H9 (cell line): Measurements from ENCODE around the gene CDK14. TPM values are rescaled to one million over a fixed set of nuclear protein-coding genes. Genes with fewer than 3 reads are reported as not detected.

Source experiments
- DNase-seq: peaks from one replicate; pipeline ENCODE4 v3.0.0-alpha.2; 2017
- H2AFZ ChIP-seq: one replicate; pipeline ENCODE4 v1.6.1; 2013; ENCODE audit warnings: mild to moderate bottlenecking, low read length, control low read depth, moderate library complexity
- H2AK5ac ChIP-seq: 2 replicates; pipeline ENCODE4 v1.6.1; 2013; ENCODE audit warnings: low read length, control low read depth, mixed read lengths; ENCODE audit not compliant: insufficient read length
- H2BK120ac ChIP-seq: one replicate; pipeline ENCODE4 v1.6.1; 2013; ENCODE audit warnings: low read depth, mild to moderate bottlenecking, low read length, control low read depth, inconsistent platforms; ENCODE audit not compliant: poor library complexity, severe bottlenecking
- H2BK12ac ChIP-seq: 2 replicates; pipeline ENCODE4 v1.6.1; 2013; ENCODE audit warnings: low read length, control low read depth, mixed read lengths, low read depth; ENCODE audit not compliant: insufficient read length
- H2BK15ac ChIP-seq: 2 replicates; pipeline ENCODE4 v1.6.1; 2013; ENCODE audit warnings: low read depth, low read length, control low read depth
- H2BK20ac ChIP-seq: one replicate; pipeline ENCODE4 v1.6.1; 2013; ENCODE audit warnings: low read depth, mild to moderate bottlenecking, low read length, control low read depth, inconsistent platforms; ENCODE audit not compliant: poor library complexity, severe bottlenecking
- H2BK5ac ChIP-seq: 2 replicates; pipeline ENCODE4 v1.6.1; 2013; ENCODE audit warnings: low read length, control low read depth, mixed read lengths; ENCODE audit not compliant: insufficient read length
- H3K14ac ChIP-seq: 2 replicates; pipeline ENCODE4 v1.6.1; 2013; ENCODE audit warnings: low read length, control low read depth; ENCODE audit not compliant: insufficient read depth
- H3K18ac ChIP-seq: 2 replicates; pipeline ENCODE4 v1.6.1; 2013; ENCODE audit warnings: low read depth, mild to moderate bottlenecking, mixed read lengths, low read length, control low read depth; ENCODE audit not compliant: insufficient read length
- H3K23ac ChIP-seq: 2 replicates; pipeline ENCODE4 v1.6.1; 2013; ENCODE audit warnings: low read length, control low read depth, mixed read lengths, low read depth; ENCODE audit not compliant: insufficient read length
- H3K23me2 ChIP-seq: 2 replicates; pipeline ENCODE4 v1.6.1; 2013; ENCODE audit warnings: low read depth, mild to moderate bottlenecking, mixed read lengths, low read length, control low read depth; ENCODE audit not compliant: insufficient read length, poor library complexity, severe bottlenecking
- H3K27ac ChIP-seq: 2 replicates; pipeline ENCODE4 v1.5.1; 2013; ENCODE audit warnings: low read length, control low read depth, mixed read lengths, low read depth; ENCODE audit not compliant: insufficient read length
- H3K27me3 ChIP-seq: 2 replicates; pipeline ENCODE4 v1.6.1; 2013; ENCODE audit warnings: low read length, control low read depth, inconsistent platforms; ENCODE audit not compliant: insufficient read depth
- H3K4ac ChIP-seq: 2 replicates; pipeline ENCODE4 v1.6.1; 2013; ENCODE audit warnings: low read depth, mild to moderate bottlenecking, control low read depth, inconsistent platforms, low read length, moderate library complexity
- H3K4me1 ChIP-seq: 2 replicates; pipeline ENCODE4 v1.6.1; 2013; ENCODE audit warnings: low read length, control low read depth, inconsistent platforms; ENCODE audit not compliant: insufficient read depth
- H3K4me2 ChIP-seq: 2 replicates; pipeline ENCODE4 v1.6.1; 2013; ENCODE audit warnings: low read length, control low read depth, mixed read lengths; ENCODE audit not compliant: insufficient read length, insufficient read depth
- H3K56ac ChIP-seq: 2 replicates; pipeline ENCODE4 v1.6.1; 2013; ENCODE audit warnings: low read depth, mild to moderate bottlenecking, mixed read lengths, low read length, control low read depth; ENCODE audit not compliant: insufficient read length
- H3K79me1 ChIP-seq: 2 replicates; pipeline ENCODE4 v1.6.1; 2013; ENCODE audit warnings: low read depth, mild to moderate bottlenecking, moderate library complexity, low read length, control low read depth, inconsistent platforms; ENCODE audit not compliant: insufficient read depth, poor library complexity, severe bottlenecking
- H3K79me2 ChIP-seq: 2 replicates; pipeline ENCODE4 v1.6.1; 2013; ENCODE audit warnings: low read length, control low read depth, inconsistent platforms; ENCODE audit not compliant: insufficient read depth
- H3K9ac ChIP-seq: 2 replicates; pipeline ENCODE4 v1.6.1; 2013; ENCODE audit warnings: low read length, control low read depth, mixed read lengths; ENCODE audit not compliant: insufficient read length; ENCODE audit errors: extremely low read depth
- H3K9me3 ChIP-seq: one replicate; pipeline ENCODE4 v1.6.1; 2013; ENCODE audit warnings: low read depth, low read length, inconsistent platforms; ENCODE audit not compliant: control insufficient read depth
- H3T11ph ChIP-seq: one replicate; pipeline ENCODE4 v1.6.1; 2013; ENCODE audit warnings: mild to moderate bottlenecking, low read length, control low read depth, inconsistent platforms
- H4K20me1 ChIP-seq: one replicate; pipeline ENCODE4 v1.6.1; 2013; ENCODE audit not compliant: control insufficient read depth, insufficient read length, insufficient read depth
- H4K5ac ChIP-seq: 2 replicates; pipeline ENCODE4 v1.6.1; 2013; ENCODE audit warnings: low read depth, mild to moderate bottlenecking, mixed read lengths, low read length, control low read depth; ENCODE audit not compliant: insufficient read length
- H4K8ac ChIP-seq: replicated peaks from 2 replicates; pipeline ENCODE4 v1.6.1; 2013; ENCODE audit warnings: low read length, control low read depth, mixed read lengths, low read depth; ENCODE audit not compliant: insufficient read length
- H4K91ac ChIP-seq: 2 replicates; pipeline ENCODE4 v1.6.1; 2013; ENCODE audit warnings: low read depth, mild to moderate bottlenecking, moderate library complexity, mixed read lengths, low read length, control low read depth; ENCODE audit not compliant: insufficient read length
- H3K27ac Mint-ChIP-seq, 3 experiments: 2 replicates in 2 of 3; 3 replicates in 1 of 3; pipeline ENCODE4 v1.8.0; 2020 to 2021; ENCODE audit warnings: mixed read lengths in 3 of 3, mild to moderate bottlenecking in 1 of 3, moderate library complexity in 1 of 3
- H3K27me3 Mint-ChIP-seq: 2 replicates; pipeline ENCODE4 v1.8.0; 2021; ENCODE audit warnings: low read depth, mild to moderate bottlenecking, moderate library complexity, mixed read lengths
- H3K36me3 Mint-ChIP-seq, 3 experiments: 2 replicates in 2 of 3; 3 replicates in 1 of 3; pipeline ENCODE4 v1.8.0; 2020 to 2021; ENCODE audit warnings: low read depth in 3 of 3, mixed read lengths in 3 of 3; ENCODE audit not compliant: insufficient read depth in 1 of 3
- H3K4me1 Mint-ChIP-seq, 2 experiments: 2 replicates each; pipeline ENCODE4 v1.8.0; 2020; ENCODE audit warnings: mixed read lengths in 2 of 2
- H3K4me3 Mint-ChIP-seq, 2 experiments: 2 replicates in 1 of 2; 3 replicates in 1 of 2; pipeline ENCODE4 v1.8.0; 2020 to 2021; ENCODE audit warnings: mild to moderate bottlenecking in 2 of 2, mixed read lengths in 2 of 2, moderate library complexity in 1 of 2
- H3K9me3 Mint-ChIP-seq, 2 experiments: 2 replicates in 1 of 2; 3 replicates in 1 of 2; pipeline ENCODE4 v1.8.0; 2020; ENCODE audit warnings: mild to moderate bottlenecking in 2 of 2, mixed read lengths in 2 of 2, moderate library complexity in 1 of 2
- WGBS: extraction: QIAGEN DNeasy Blood & Tissue Kit; methylation state at CpG from one replicate; pipeline ENCODE4 v1.1.7; 2013; ENCODE audit warnings: missing lambda C conversion rate, low lambda C conversion rate, mixed read lengths; ENCODE audit not compliant: insufficient read length; ENCODE audit errors: extremely low coverage; 5-methylcytosine and 5-hydroxymethylcytosine counted together
- total RNA-seq: library from RNA; stranded (reverse); gene quantifications from 2 replicates; pipeline ENCODE4 v1.2.1, GENCODE V29; 2021
- TF ChIP-seq, protein P1 (sequence below): fragments of 200-600 bp; sonication (generic); conservative IDR thresholded peaks from 3 replicates; pipeline ENCODE4 v1.8.0; 2021; ENCODE audit warnings: antibody characterized with exemption, mild to moderate bottlenecking

The CDK14 gene
- total RNA-seq, 1 experiment from 2014 or later, result 23.9 TPM

- peaks cover 5 to 6% of the 10 kb centered on the region in 2 experiments; a peak in 4 of 5 replicates for H3K9me3 Mint-ChIP-seq
- H3K36me3 Mint-ChIP-seq, result peaks cover 5 to 14% (median 10%) of the 10 kb centered on the region in 3 experiments
- Histone ChIP-seq H3K23ac (no peak overlapping the region), H3K79me1 (no peaks in the 10 kb centered on the region), H3T11ph (no peak overlapping the region), H3K4me1 (peaks cover 14% of the 10 kb centered on the region; the same call in 1 of the 2 replicates), H3K18ac (no peak overlapping the region), H2BK5ac (no peak overlapping the region), H3K56ac (no peak overlapping the region), H3K4ac (no peak overlapping the region), H3K9me3 (no peaks in the 10 kb centered on the region), H3K79me2 (no peaks in the 10 kb centered on the region), H2BK120ac (no peak overlapping the region), H2AFZ (no peak overlapping the region), H3K23me2 (no peaks in the 10 kb centered on the region), H3K14ac (no peak overlapping the region), H3K27me3 (no peaks in the 10 kb centered on the region), H2BK15ac (no peak overlapping the region), H3K9ac (no peak overlapping the region), H4K8ac (no peak overlapping the region), H3K4me2 (no peak overlapping the region), H4K5ac (no peak overlapping the region), H3K27ac (no peak overlapping the region), H4K20me1 (no peaks in the 10 kb centered on the region), H4K91ac (no peak overlapping the region), H2BK12ac (no peak overlapping the region), H2BK20ac (no peak overlapping the region), H2AK5ac (no peak overlapping the region)
- TF ChIP-seq, protein P1, sequence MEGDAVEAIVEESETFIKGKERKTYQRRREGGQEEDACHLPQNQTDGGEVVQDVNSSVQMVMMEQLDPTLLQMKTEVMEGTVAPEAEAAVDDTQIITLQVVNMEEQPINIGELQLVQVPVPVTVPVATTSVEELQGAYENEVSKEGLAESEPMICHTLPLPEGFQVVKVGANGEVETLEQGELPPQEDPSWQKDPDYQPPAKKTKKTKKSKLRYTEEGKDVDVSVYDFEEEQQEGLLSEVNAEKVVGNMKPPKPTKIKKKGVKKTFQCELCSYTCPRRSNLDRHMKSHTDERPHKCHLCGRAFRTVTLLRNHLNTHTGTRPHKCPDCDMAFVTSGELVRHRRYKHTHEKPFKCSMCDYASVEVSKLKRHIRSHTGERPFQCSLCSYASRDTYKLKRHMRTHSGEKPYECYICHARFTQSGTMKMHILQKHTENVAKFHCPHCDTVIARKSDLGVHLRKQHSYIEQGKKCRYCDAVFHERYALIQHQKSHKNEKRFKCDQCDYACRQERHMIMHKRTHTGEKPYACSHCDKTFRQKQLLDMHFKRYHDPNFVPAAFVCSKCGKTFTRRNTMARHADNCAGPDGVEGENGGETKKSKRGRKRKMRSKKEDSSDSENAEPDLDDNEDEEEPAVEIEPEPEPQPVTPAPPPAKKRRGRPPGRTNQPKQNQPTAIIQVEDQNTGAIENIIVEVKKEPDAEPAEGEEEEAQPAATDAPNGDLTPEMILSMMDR, result no peak
- peak overlapping the region; percentile 39 to 95 (median 49) for H3K27ac Mint-ChIP-seq
- 0 out of 5 replicates have a peak overlapping the region, but pooled peaks of 1 of the 2 experiments have one; percentile 28 for H3K4me3 Mint-ChIP-seq
- no peaks in the 10 kb centered on the region for H3K27me3 Mint-ChIP-seq
- WGBS, result no CpG with 5 or more reads among the region's 5 CpGs
- H3K4me1 Mint-ChIP-seq, result peaks cover 39 to 52% of the 10 kb centered on the region in 2 experiments
- no peak for DNase-seq
Observed at GRCh38 chr7:91030680-91031380, 434.7 kb downstream of the CDK14 start.
